Stomach (tissue), 9 donors: ENCODE measurements around the gene OSTM1. TPM values are rescaled to one million over a fixed set of nuclear protein-coding genes. Genes with fewer than 3 reads are reported as not detected.

ENCODE experiments used
- DNase-seq, 2 donors: peaks; one replicate each; pipeline versions ENCODE4 v3.0.0 to v3.0.0-alpha.2; 2013 to 2019
- H3K27ac ChIP-seq, 5 donors: fragments of 200-600 bp in 4 of 5; sonication (generic) in 4 of 5; one replicate each; pipeline ENCODE4 v1.5.1; 2013 to 2019; ENCODE audit warnings: mild to moderate bottlenecking in 1 of 5, moderate library complexity in 1 of 5
- H3K27me3 ChIP-seq, 3 donors: fragments of 200-600 bp; sonication (generic); one replicate each; pipeline ENCODE4 v1.5.1; 2017 to 2019; ENCODE audit warnings: mixed run types in 1 of 3
- H3K36me3 ChIP-seq, 4 donors: fragments of 200-600 bp; sonication (generic); 1 replicate in 3 of 4; 2 replicates in 1 of 4; pipeline ENCODE4 v1.5.1; 2016 to 2019
- H3K4me1 ChIP-seq, 4 donors: fragments of 200-600 bp; sonication (generic); one replicate each; pipeline ENCODE4 v1.5.1; 2016 to 2019
- H3K4me3 ChIP-seq, 4 donors: fragments of 200-600 bp; sonication (generic) in 3 of 4; one replicate each; pipeline ENCODE4 v1.5.1; 2016 to 2019; ENCODE audit warnings: mild to moderate bottlenecking in 1 of 4
- H3K9me3 ChIP-seq, 4 donors: fragments of 200-600 bp; sonication (generic); one replicate each; pipeline ENCODE4 v1.5.1; 2016 to 2019
- EP300 ChIP-seq: sonication (generic); formaldehyde crosslinking; IDR thresholded peaks from one replicate; pipeline ENCODE4 v1.6.1; 2017; ENCODE audit warnings: antibody characterized with exemption
- POLR2A ChIP-seq, 4 donors: fragments of 450-650 bp; IDR thresholded peaks; one replicate each; pipeline ENCODE4 v1.6.1; 2016; ENCODE audit warnings: antibody characterized with exemption in 4 of 4, control low read depth in 2 of 4, mild to moderate bottlenecking in 1 of 4, moderate library complexity in 1 of 4
- POLR2AphosphoS5 ChIP-seq, 3 donors: sonication (generic); formaldehyde crosslinking; IDR thresholded peaks; one replicate each; pipeline ENCODE4 v1.6.1; 2016; ENCODE audit warnings: antibody characterized with exemption in 3 of 3
- WGBS, 5 donors: extraction: QIAGEN DNeasy Blood & Tissue Kit in 3 of 5; methylation state at CpG; one replicate each; pipeline versions ENCODE4 v1.1.5 to v1.1.7; 2013 to 2018; 5-methylcytosine and 5-hydroxymethylcytosine counted together
- intact Hi-C: fragments of 100-400 bp; cut with DNase I; formaldehyde crosslinking; loops from one replicate; pipeline ENCODE4 v1.15.1; 2023; ENCODE audit warnings: low total_unique reads
- polyA plus RNA-seq, 3 donors: library from polyadenylated mRNA; stranded (reverse); fragments of 200-250 nt; gene quantifications; one replicate each; pipeline ENCODE4 v1.2.3, GENCODE V29; 2013
- total RNA-seq, 5 donors: library from RNA; depleted of rRNA; stranded (reverse); fragments of >200 nt; gene quantifications; one replicate each; pipeline versions ENCODE4 v1.1.0 to v1.2.3, GENCODE V29; 2014 to 2016
- TF ChIP-seq, protein P1 (sequence below), 7 experiments: fragments of 450-650 bp in 4 of 7; fragments of 200-600 bp in 3 of 7; sonication (generic) in 3 of 7; IDR thresholded peaks; one replicate each; pipeline ENCODE4 v1.5.1; 2016 to 2019; ENCODE audit warnings: antibody characterized with exemption in 7 of 7, control low read depth in 2 of 7, mild to moderate bottlenecking in 1 of 7
- donor health status: healthy with polysubstance abuse.
- donor health status: Bipolar disorder and iron deficiency.
- donor health status: healthy.

Gene OSTM1
- total and polyA plus RNA-seq, 8 donors, result 6.0 to 420 (median 19.6) TPM

- 82 to 96% (median 87%) methylated on average over 2 of the region's 2 CpGs for WGBS, 5 donors
- Histone ChIP-seq H3K4me3 (no peak overlapping the region), H3K9me3 (no peaks in the 10 kb centered on the region), H3K4me1 (peaks cover 0 to 4% (median 0%) of the 10 kb centered on the region in 4 donors), H3K27me3 (no peaks in the 10 kb centered on the region), H3K27ac (no peak overlapping the region), H3K36me3 (peaks cover 5 to 59% (median 46%) of the 10 kb centered on the region in 4 donors)
- TF ChIP-seq POLR2AphosphoS5 (IDR thresholded peaks at IDR 0.05), result no peak
- TF ChIP-seq POLR2A (IDR thresholded peaks at IDR 0.05), result no peak
- TF ChIP-seq EP300, result no peak
- TF ChIP-seq, protein P1, sequence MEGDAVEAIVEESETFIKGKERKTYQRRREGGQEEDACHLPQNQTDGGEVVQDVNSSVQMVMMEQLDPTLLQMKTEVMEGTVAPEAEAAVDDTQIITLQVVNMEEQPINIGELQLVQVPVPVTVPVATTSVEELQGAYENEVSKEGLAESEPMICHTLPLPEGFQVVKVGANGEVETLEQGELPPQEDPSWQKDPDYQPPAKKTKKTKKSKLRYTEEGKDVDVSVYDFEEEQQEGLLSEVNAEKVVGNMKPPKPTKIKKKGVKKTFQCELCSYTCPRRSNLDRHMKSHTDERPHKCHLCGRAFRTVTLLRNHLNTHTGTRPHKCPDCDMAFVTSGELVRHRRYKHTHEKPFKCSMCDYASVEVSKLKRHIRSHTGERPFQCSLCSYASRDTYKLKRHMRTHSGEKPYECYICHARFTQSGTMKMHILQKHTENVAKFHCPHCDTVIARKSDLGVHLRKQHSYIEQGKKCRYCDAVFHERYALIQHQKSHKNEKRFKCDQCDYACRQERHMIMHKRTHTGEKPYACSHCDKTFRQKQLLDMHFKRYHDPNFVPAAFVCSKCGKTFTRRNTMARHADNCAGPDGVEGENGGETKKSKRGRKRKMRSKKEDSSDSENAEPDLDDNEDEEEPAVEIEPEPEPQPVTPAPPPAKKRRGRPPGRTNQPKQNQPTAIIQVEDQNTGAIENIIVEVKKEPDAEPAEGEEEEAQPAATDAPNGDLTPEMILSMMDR (IDR thresholded peaks at IDR 0.05), result no peak
- no peak for DNase-seq
- intact Hi-C loops, result no loop called here
These were observed 21.8 kb downstream of the OSTM1 start for GRCh38 chr6:108052706-108053105.

- no peak overlapping the region for H3K4me3 ChIP-seq
- no peaks in the 10 kb centered on the region for H3K9me3 ChIP-seq
- H3K27me3 ChIP-seq, result no peaks in the 10 kb centered on the region
- H3K36me3 ChIP-seq, result peaks cover 13 to 63% (median 49%) of the 10 kb centered on the region in 4 donors
- DNase-seq, result no peak
- H3K4me1 ChIP-seq, result peaks cover 0 to 2% (median 0%) of the 10 kb centered on the region in 4 donors
- H3K27ac ChIP-seq, result no peak overlapping the region
- TF ChIP-seq, protein P1 (IDR thresholded peaks at IDR 0.05), result no peak
- TF ChIP-seq POLR2A (IDR thresholded peaks at IDR 0.05) (no peak), EP300 (no peak), POLR2AphosphoS5 (IDR thresholded peaks at IDR 0.05) (no peak)
- intact Hi-C loops, result no loop called here
These were observed 23.1 kb downstream of the OSTM1 start for GRCh38 chr6:108051481-108051880.

DNA sequence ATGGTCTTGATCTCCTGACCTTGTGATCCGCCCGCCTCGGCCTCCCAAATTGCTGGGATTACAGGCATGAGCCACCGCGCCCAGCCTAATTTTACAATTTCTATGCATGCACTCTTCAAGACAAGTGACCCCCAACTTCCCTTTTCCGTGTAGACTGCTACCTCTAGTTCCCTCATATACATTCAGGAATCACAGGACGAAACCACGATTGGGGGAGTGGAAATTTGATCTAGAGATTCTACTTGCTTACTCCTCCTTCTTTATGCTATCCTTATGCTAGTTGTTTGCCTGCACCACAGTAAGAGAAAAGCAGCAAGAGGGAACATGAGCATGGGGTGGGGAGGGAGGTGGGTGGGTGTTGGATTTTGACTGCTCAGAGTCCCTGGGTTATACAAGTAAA lies 34.9 kb downstream of the OSTM1 start:
- intact Hi-C loops, result no loop called here
- H3K36me3 ChIP-seq, result peaks cover 7 to 95% (median 88%) of the 10 kb centered on the region in 4 donors
- no peak for TF ChIP-seq POLR2AphosphoS5 (IDR thresholded peaks at IDR 0.05)
- TF ChIP-seq, protein P1 (IDR thresholded peaks at IDR 0.05), result no peak
- no peak for TF ChIP-seq POLR2A (IDR thresholded peaks at IDR 0.05)
- TF ChIP-seq EP300, result no peak
- H3K27me3 ChIP-seq, result no peaks in the 10 kb centered on the region
- H3K9me3 ChIP-seq, result no peaks in the 10 kb centered on the region
- H3K4me3 ChIP-seq, result no peak overlapping the region
- no peak overlapping the region for H3K27ac ChIP-seq
- DNase-seq, result no peak
- 94 to 96% (median 96%) methylated on average over 7 to 8 of the region's 8 CpGs for WGBS, 5 donors
- no peaks in the 10 kb centered on the region for H3K4me1 ChIP-seq

DNA sequence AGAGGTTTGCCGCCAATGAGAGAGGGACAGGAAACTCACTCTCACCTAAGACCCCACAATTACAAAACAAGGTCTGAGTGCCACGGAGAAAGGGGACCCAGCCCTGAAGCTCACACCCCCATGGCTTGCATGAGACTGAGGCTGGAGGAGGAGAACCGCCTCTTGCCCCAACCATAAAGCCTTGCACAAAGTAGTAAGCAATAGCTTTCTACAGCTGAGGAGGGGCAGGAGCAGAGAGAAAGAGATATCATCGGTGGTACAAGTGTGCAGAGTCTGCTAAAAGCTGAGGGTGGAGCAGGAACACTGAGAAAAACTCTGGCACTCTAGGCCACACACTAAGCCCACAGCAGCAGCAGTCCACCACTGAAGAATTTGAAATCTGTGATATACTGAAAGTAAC lies 37.7 kb downstream of the OSTM1 start:
- Histone ChIP-seq H3K27ac (no peak overlapping the region), H3K4me3 (no peak overlapping the region), H3K4me1 (no peaks in the 10 kb centered on the region), H3K36me3 (peaks cover 7 to 76% (median 70%) of the 10 kb centered on the region in 4 donors), H3K9me3 (no peaks in the 10 kb centered on the region), H3K27me3 (no peaks in the 10 kb centered on the region)
- 83 to 91% (median 86%) methylated on average over 4 of the region's 4 CpGs for WGBS, 5 donors
- DNase-seq, result no peak
- TF ChIP-seq, protein P1 (IDR thresholded peaks at IDR 0.05), result no peak
- no peak for TF ChIP-seq POLR2AphosphoS5 (IDR thresholded peaks at IDR 0.05)
- intact Hi-C loops, result no loop called here
